ENCODE results near the gene CEP89. TPM values are rescaled to one million over a fixed set of nuclear protein-coding genes. Genes with fewer than 3 reads are reported as not detected.
A peak's percentile ranks its signal among the peaks of the same experiment; 100 is the strongest.

CEP89 gene
- total and polyA plus RNA-seq, 3 experiments from 2014 or later = 13.8 to 19.7 (median 19.2) TPM

DNA sequence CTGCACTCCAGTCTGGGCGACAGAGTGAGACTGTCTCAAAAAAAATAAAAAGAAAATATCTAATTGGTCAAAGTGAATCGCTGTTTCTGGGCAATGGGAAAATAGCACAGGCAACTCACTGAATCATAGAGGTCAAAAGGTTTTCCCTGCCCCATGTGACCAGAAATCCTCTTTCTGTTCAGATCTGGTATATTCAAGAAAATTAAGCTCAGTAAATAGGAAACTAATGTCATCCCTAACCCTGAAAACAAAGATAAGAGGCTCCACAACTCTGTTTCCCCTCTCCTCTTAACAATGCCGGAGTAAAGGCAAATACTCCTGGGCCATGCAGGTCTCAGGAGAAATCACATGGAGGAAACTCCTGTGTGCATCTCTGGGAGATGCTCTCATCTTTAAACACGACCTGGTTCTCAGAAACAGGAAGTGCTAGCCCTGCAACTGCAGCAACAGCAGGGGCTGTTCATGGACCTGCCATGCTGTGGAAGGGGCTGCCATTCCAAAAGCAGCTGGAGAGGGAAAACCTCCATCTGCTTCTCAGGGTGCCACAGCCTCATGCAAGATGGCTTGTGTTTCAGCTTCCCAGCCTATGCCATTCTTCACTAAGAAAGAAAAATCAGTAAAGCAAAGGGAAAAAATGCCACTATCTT is 54.7 kb downstream of the CEP89 start:
- H3K4me3 Mint-ChIP-seq = no peak overlapping the region
- Histone ChIP-seq H3K4me1 (ENCODE audit: insufficient read depth, low read length) (no peaks in the 10 kb centered on the region), H3K4me3 (ENCODE audit: low read length) (no peak overlapping the region), H3K36me3 (ENCODE audit: insufficient read depth, low read length) (no peaks in the 10 kb centered on the region), H3K9me3 (ENCODE audit: low read length) (no peaks in the 10 kb centered on the region), H3K27ac (ENCODE audit: low read depth, low read length) (no peak overlapping the region), H3K27me3 (ENCODE audit: insufficient read depth, low read length, poor library complexity, severe bottlenecking) (no peaks in the 10 kb centered on the region)
- no peak for DNase-seq
- H3K4me1 Mint-ChIP-seq = peaks cover 0 to 2% (median 2%) of the 10 kb centered on the region in 3 donors
- no peaks in the 10 kb centered on the region for H3K27me3 Mint-ChIP-seq
- peak overlapping the region in 1 of 8 donors; percentile 40 for H3K27ac Mint-ChIP-seq
- CTCF ChIA-PET = no interaction called here
- H3K36me3 Mint-ChIP-seq = peaks cover 4 to 40% (median 14%) of the 10 kb centered on the region in 3 donors
- H3K9me3 Mint-ChIP-seq = no peaks in the 10 kb centered on the region
- POLR2A ChIA-PET = no interaction called here

DNA sequence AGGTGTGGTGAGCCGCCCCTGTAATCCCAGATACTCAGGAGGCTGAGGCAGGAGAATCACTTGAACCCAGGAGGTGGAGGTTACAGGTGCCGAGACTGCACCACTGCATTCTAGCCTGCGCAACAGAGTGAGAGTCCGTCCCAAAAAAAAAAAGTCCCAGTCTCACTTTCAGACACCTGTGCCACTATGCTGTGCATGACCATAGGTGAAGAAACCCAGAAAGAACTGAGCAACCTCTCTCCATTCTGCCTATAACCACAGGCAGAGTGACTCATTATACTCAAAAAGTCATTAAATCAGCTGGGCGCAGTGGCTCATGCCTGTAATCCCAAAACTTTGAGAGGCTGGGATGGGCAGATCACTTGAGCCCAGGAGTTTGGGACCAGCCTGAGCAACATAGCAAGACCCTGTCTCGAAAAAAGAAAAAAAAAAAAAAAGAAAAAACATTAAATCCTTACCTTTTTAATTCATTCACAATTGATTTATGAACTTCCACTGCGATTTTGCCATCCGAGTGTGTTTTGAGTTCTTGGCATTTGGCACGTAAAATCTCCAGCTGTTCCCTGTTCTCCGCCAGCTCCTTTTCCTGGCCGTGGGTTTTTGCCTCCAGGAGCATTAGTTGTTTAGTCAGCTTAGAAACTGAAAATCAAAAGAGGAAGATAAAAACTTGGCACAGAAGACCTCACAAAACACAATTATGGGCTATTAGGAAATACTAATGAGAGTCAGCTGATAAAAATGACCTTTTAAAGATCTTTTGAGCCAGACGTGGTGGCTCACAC is 56.7 kb downstream of the CEP89 start:
- Histone ChIP-seq H3K4me1 (ENCODE audit: insufficient read depth, low read length) (no peaks in the 10 kb centered on the region), H3K27me3 (ENCODE audit: insufficient read depth, low read length, poor library complexity, severe bottlenecking) (no peaks in the 10 kb centered on the region), H3K27ac (ENCODE audit: low read depth, low read length) (no peak overlapping the region), H3K4me3 (ENCODE audit: low read length) (no peak overlapping the region), H3K36me3 (ENCODE audit: insufficient read depth, low read length) (no peaks in the 10 kb centered on the region), H3K9me3 (ENCODE audit: low read length) (no peaks in the 10 kb centered on the region)
- H3K9me3 Mint-ChIP-seq = no peaks in the 10 kb centered on the region
- H3K27ac Mint-ChIP-seq = no peak overlapping the region
- H3K27me3 Mint-ChIP-seq = no peaks in the 10 kb centered on the region
- no peak overlapping the region for H3K4me3 Mint-ChIP-seq
- POLR2A ChIA-PET = no interaction called here
- peaks cover 0 to 2% (median 2%) of the 10 kb centered on the region in 3 donors for H3K4me1 Mint-ChIP-seq
- H3K36me3 Mint-ChIP-seq = peaks cover 7 to 41% (median 11%) of the 10 kb centered on the region in 3 donors
- CTCF ChIA-PET = no interaction called here
- DNase-seq = no peak

DNA sequence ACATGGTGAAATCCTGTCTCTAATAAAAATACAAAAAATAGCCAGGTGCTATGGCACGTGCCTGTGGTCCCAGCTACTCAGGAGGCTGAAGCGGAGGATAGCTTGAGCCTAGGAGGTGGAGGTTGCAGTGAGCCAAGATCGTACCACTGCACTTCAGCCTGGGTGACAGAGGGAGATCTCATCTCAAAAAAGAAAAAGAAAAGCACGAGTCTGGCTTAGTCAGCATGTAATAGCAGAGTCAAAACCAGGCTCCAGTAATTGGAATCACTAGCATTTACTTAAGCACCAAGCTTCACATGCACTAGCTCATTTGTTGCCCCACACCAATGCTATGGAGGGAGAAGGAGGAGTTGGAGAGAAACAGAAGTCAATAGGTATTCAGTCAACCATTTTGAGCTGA is 60.3 kb downstream of the CEP89 start:
- H3K4me1 ChIP-seq (ENCODE audit: insufficient read depth, low read length) = no peaks in the 10 kb centered on the region
- Mint-ChIP-seq H3K4me3 (no peak overlapping the region), H3K27ac (no peak overlapping the region), H3K4me1 (no peaks in the 10 kb centered on the region), H3K9me3 (peaks cover 0 to under 1% (median under 1%) of the 10 kb centered on the region in 5 donors), H3K36me3 (peaks cover 19 to 50% (median 35%) of the 10 kb centered on the region in 3 donors), H3K27me3 (no peaks in the 10 kb centered on the region)
- no peak overlapping the region for H3K27ac ChIP-seq (ENCODE audit: low read depth, low read length)
- ChIA-PET CTCF (no interaction called here), POLR2A (no interaction called here)
- H3K27me3 ChIP-seq (ENCODE audit: insufficient read depth, low read length, poor library complexity, severe bottlenecking) = no peaks in the 10 kb centered on the region
- no peaks in the 10 kb centered on the region for H3K9me3 ChIP-seq (ENCODE audit: low read length)
- no peak for DNase-seq
- H3K4me3 ChIP-seq (ENCODE audit: low read length) = no peak overlapping the region
- no peaks in the 10 kb centered on the region for H3K36me3 ChIP-seq (ENCODE audit: insufficient read depth, low read length)

DNA sequence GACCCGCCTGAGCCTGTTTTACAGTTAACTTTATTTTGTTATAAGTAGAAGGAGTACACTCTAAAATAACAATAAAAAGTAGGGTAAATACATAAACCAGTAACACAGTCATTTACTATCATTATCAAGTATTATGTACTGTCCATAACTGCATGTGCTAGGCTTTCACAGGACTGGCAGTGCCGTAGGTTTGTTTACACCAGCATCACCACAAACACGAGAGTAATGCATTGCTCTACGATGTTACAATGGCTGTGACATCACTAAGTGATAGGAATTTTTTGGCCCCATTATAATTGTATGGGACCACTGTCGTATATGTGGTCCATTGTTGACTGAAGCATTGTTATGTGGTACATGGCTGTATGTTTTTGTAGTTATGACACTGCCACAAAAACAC is 60.9 kb downstream of the CEP89 start:
- ChIA-PET CTCF (no interaction called here), POLR2A (no interaction called here)
- H3K4me1 Mint-ChIP-seq = no peaks in the 10 kb centered on the region
- Histone ChIP-seq H3K27ac (ENCODE audit: low read depth, low read length) (no peak overlapping the region), H3K27me3 (ENCODE audit: insufficient read depth, low read length, poor library complexity, severe bottlenecking) (no peaks in the 10 kb centered on the region), H3K9me3 (ENCODE audit: low read length) (no peaks in the 10 kb centered on the region), H3K4me3 (ENCODE audit: low read length) (no peak overlapping the region), H3K36me3 (ENCODE audit: insufficient read depth, low read length) (no peaks in the 10 kb centered on the region), H3K4me1 (ENCODE audit: insufficient read depth, low read length) (no peaks in the 10 kb centered on the region)
- no peaks in the 10 kb centered on the region for H3K27me3 Mint-ChIP-seq
- DNase-seq = no peak
- no peak overlapping the region for H3K27ac Mint-ChIP-seq
- H3K9me3 Mint-ChIP-seq = peaks cover 0 to 6% (median 3%) of the 10 kb centered on the region in 5 donors
- peaks cover 22 to 53% (median 41%) of the 10 kb centered on the region in 3 donors for H3K36me3 Mint-ChIP-seq
- H3K4me3 Mint-ChIP-seq = no peak overlapping the region

DNA sequence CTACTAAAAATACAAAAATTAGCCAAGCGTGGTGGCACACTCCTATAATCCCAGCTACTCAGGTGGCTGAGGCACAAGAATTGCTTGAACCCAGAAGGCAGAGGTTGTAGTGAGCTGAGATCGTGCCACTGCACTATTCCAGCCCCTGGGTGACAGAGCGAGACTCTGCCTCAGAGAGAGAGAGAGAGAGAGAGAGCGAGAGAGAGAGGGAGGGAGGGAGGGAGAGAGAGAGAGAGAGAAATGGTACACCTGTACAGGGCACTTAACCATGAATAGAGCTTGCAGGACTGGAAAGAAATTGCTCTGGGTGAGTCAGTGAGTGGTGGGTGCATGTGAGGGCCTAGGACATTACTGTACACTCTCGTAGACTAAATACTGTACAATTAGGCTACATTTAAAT is 61.7 kb downstream of the CEP89 start:
- Histone ChIP-seq H3K4me1 (ENCODE audit: insufficient read depth, low read length) (no peaks in the 10 kb centered on the region), H3K27me3 (ENCODE audit: insufficient read depth, low read length, poor library complexity, severe bottlenecking) (no peaks in the 10 kb centered on the region), H3K9me3 (ENCODE audit: low read length) (no peaks in the 10 kb centered on the region), H3K4me3 (ENCODE audit: low read length) (no peak overlapping the region), H3K27ac (ENCODE audit: low read depth, low read length) (no peak overlapping the region), H3K36me3 (ENCODE audit: insufficient read depth, low read length) (no peaks in the 10 kb centered on the region)
- Mint-ChIP-seq H3K4me1 (no peaks in the 10 kb centered on the region), H3K27ac (no peak overlapping the region), H3K4me3 (no peak overlapping the region), H3K27me3 (no peaks in the 10 kb centered on the region), H3K36me3 (peaks cover 21 to 53% (median 49%) of the 10 kb centered on the region in 3 donors), H3K9me3 (peaks cover 0 to 10% (median 6%) of the 10 kb centered on the region in 5 donors)
- POLR2A ChIA-PET = no interaction called here
- DNase-seq = no peak
- CTCF ChIA-PET = no interaction called here

DNA sequence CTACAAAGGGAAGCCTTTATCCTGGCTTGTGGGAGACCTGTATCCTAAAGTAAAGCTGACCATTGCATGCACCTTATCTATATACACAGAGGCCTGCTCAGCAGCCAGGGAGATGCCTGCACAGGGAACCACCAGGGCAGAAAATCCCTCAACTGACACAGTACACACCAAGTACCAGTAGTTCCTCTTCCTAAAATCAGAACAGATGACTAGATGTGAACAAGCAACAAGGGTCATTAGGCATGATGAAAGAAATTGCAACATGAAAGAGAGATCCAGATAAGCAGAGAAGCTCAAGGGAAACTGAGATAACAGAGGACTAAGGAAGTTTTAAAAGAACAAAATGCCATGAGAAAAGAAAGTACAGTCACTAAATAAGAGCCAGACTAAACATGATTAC is 62.5 kb downstream of the CEP89 start:
- CTCF ChIA-PET = no interaction called here
- DNase-seq = no peak
- Mint-ChIP-seq H3K9me3 (peaks cover 0 to 10% (median 6%) of the 10 kb centered on the region in 5 donors), H3K4me1 (no peaks in the 10 kb centered on the region), H3K27me3 (no peaks in the 10 kb centered on the region), H3K4me3 (no peak overlapping the region), H3K36me3 (peaks cover 21 to 52% (median 48%) of the 10 kb centered on the region in 3 donors), H3K27ac (no peak overlapping the region)
- Histone ChIP-seq H3K27ac (ENCODE audit: low read depth, low read length) (no peak overlapping the region), H3K36me3 (ENCODE audit: insufficient read depth, low read length) (no peaks in the 10 kb centered on the region), H3K4me3 (ENCODE audit: low read length) (no peak overlapping the region), H3K9me3 (ENCODE audit: low read length) (no peaks in the 10 kb centered on the region), H3K4me1 (ENCODE audit: insufficient read depth, low read length) (no peaks in the 10 kb centered on the region), H3K27me3 (ENCODE audit: insufficient read depth, low read length, poor library complexity, severe bottlenecking) (no peaks in the 10 kb centered on the region)
- POLR2A ChIA-PET = no interaction called here

DNA sequence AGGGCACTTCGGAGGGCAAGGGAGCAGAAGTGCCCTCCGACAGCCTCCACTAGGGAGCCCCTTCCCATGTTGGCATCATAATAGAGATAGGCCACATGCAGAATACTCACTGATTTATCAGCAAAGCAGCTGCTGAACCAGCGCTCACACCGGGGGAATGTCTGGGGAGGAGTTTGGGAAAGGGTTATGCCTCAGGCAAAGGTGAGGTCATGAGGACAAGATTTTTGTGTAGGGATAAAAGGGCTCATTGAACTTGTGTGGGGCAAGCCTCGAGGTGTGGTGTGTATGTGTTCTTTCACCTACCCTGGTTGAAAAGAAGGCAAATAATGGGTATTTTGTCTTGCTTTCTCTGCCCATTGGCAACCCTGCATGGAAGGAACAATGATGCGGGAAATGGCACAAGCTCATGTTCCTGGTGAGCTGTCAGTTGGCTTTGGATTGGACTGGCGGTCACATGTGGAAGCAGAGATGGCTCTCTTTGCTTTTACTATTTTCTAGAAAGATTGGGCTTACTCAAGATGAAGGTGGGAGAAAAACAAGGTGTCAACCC is 63.0 kb downstream of the CEP89 start:
- H3K27ac Mint-ChIP-seq = peak overlapping the region in 1 of 8 donors; percentile 51
- DNase-seq = no peak
- H3K9me3 Mint-ChIP-seq = peaks cover 0 to 10% (median 7%) of the 10 kb centered on the region in 5 donors
- H3K36me3 Mint-ChIP-seq = peaks cover 24 to 52% (median 48%) of the 10 kb centered on the region in 3 donors
- ChIA-PET POLR2A (no interaction called here), CTCF (no interaction called here)
- no peaks in the 10 kb centered on the region for H3K4me1 Mint-ChIP-seq
- Histone ChIP-seq H3K9me3 (ENCODE audit: low read length) (no peaks in the 10 kb centered on the region), H3K4me1 (ENCODE audit: insufficient read depth, low read length) (no peaks in the 10 kb centered on the region), H3K4me3 (ENCODE audit: low read length) (no peak overlapping the region), H3K36me3 (ENCODE audit: insufficient read depth, low read length) (no peaks in the 10 kb centered on the region), H3K27ac (ENCODE audit: low read depth, low read length) (no peak overlapping the region), H3K27me3 (ENCODE audit: insufficient read depth, low read length, poor library complexity, severe bottlenecking) (no peaks in the 10 kb centered on the region)
- peak overlapping the region in 1 of 7 donors; percentile 42 for H3K4me3 Mint-ChIP-seq
- H3K27me3 Mint-ChIP-seq = no peaks in the 10 kb centered on the region

DNA sequence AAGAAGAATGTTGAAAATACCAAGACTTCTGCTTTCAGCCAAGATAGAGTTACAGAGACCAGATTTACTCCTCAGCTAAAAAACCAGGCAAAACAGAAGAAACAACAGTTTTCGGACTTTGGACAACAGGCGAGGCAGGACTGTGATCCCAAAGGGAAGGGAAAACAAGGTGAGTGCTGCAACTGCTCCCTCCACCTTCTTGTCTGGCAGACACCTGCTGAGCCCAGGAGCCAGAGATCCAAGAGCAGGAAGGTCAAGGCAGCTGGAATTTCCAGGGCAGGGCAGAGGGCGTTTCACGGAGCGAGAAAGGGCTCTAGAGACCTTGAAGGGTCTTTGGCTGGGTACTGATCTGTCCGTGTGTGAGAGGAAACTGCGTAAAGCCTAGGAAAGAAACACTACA is 69.3 kb downstream of the CEP89 start:
- no peak for DNase-seq
- Mint-ChIP-seq H3K9me3 (peaks cover 0 to 10% (median 7%) of the 10 kb centered on the region in 5 donors), H3K27ac (no peak overlapping the region), H3K4me3 (no peak overlapping the region), H3K36me3 (peaks cover 24 to 52% (median 47%) of the 10 kb centered on the region in 3 donors), H3K27me3 (no peaks in the 10 kb centered on the region), H3K4me1 (no peaks in the 10 kb centered on the region)
- no peaks in the 10 kb centered on the region for H3K4me1 ChIP-seq (ENCODE audit: insufficient read depth, low read length)
- H3K27me3 ChIP-seq (ENCODE audit: insufficient read depth, low read length, poor library complexity, severe bottlenecking) = no peaks in the 10 kb centered on the region
- H3K4me3 ChIP-seq (ENCODE audit: low read length) = no peak overlapping the region
- CTCF ChIA-PET = no interaction called here
- POLR2A ChIA-PET = no interaction called here
- no peaks in the 10 kb centered on the region for H3K9me3 ChIP-seq (ENCODE audit: low read length)
- H3K36me3 ChIP-seq (ENCODE audit: insufficient read depth, low read length) = no peaks in the 10 kb centered on the region
- no peak overlapping the region for H3K27ac ChIP-seq (ENCODE audit: low read depth, low read length)
